GM12878 (cell line): ENCODE data around the gene UEVLD. TPM values are rescaled to one million over a fixed set of nuclear protein-coding genes. Genes with fewer than 3 reads are reported as not detected.
"Not testable (repeated sequence)": the region's sequence is repeated elsewhere in the genome, so short reads cannot be mapped to it uniquely, and the experiment has no call there.

Experiments
- ATAC-seq: fragments of 200-7000 bp; cut with Tn5 transposase; 3 replicates; pipeline ENCODE4 v1.9.1; 2020; ENCODE audit warnings: mild to moderate bottlenecking, moderate library complexity
- BruUV-seq: library from RNA; stranded (reverse); fragments of 400-500 nt; replicated peaks from 2 replicates; lab custom pipeline; 2021; lab: Mats Ljungman, UMichigan
- CTCF ChIA-PET: fragments of 300-600 bp; sonication (Branson Sonifier 250); formaldehyde crosslinking; extraction: SDS; loops from one replicate; lab custom pipeline; 2021; ENCODE audit warnings: inconsistent platforms; lab: Yijun Ruan, JAX
- POLR2A ChIA-PET: fragments of 350-600 bp; formaldehyde crosslinking; extraction: SDS; loops from one replicate; lab custom pipeline; 2021; ENCODE audit warnings: inconsistent platforms; lab: Charles Lee
- RAD21 ChIA-PET: fragments of 300-600 bp; sonication (Branson Sonifier 250); formaldehyde crosslinking; loops from one replicate; lab custom pipeline; 2023; ENCODE audit warnings: antibody characterized with exemption; ENCODE audit not compliant: unreplicated experiment; lab: Charles Lee
- SMC1A ChIA-PET: fragments of 300-600 bp; sonication (Branson Sonifier 250); formaldehyde crosslinking; loops from one replicate; lab custom pipeline; 2023; ENCODE audit not compliant: unreplicated experiment, uncharacterized antibody; lab: Charles Lee
- DNase-seq: peaks from one replicate; pipeline ENCODE4 v3.0.0-alpha.2; 2011; ENCODE audit warnings: low read depth, low spot score
- FAIRE-seq: peaks from 3 replicates; lab custom pipeline; 2011; peaks lifted over from hg19 to GRCh38; lab: Jason Lieb, UNC
- H2AFZ ChIP-seq: 2 replicates; pipeline ENCODE4 v1.6.0; 2011; ENCODE audit warnings: low read depth, low read length, control low read depth; ENCODE audit not compliant: control insufficient read depth
- H3K27ac ChIP-seq: 2 replicates; pipeline ENCODE4 v1.5.1; 2011; ENCODE audit warnings: control low read depth; ENCODE audit not compliant: control insufficient read depth, insufficient read depth
- H3K27me3 ChIP-seq, 2 experiments: replicated peaks in 1 of 2; 2 replicates each; pipeline versions ENCODE4 v1.6.0 to v1.6.1; 2011; ENCODE audit warnings: low read length in 1 of 2; ENCODE audit not compliant: control insufficient read depth in 2 of 2, insufficient read depth in 2 of 2
- H3K36me3 ChIP-seq, 2 experiments: 2 replicates each; pipeline ENCODE4 v1.5.1; 2011; ENCODE audit warnings: low read length in 1 of 2; ENCODE audit not compliant: control insufficient read depth in 2 of 2, insufficient read depth in 2 of 2
- H3K4me1 ChIP-seq: 2 replicates; pipeline ENCODE4 v1.6.1; 2011; ENCODE audit warnings: mild to moderate bottlenecking, low read length, moderate library complexity, mixed read lengths; ENCODE audit not compliant: control insufficient read depth, insufficient read depth
- H3K4me2 ChIP-seq: 2 replicates; pipeline ENCODE4 v1.6.0; 2011; ENCODE audit warnings: control low read depth; ENCODE audit not compliant: control insufficient read depth, insufficient read depth
- H3K4me3 ChIP-seq: fragments of 200-600 bp; sonication (generic); 2 replicates; pipeline ENCODE4 v1.5.1; 2016
- H3K79me2 ChIP-seq: 2 replicates; pipeline ENCODE4 v1.6.0; 2011; ENCODE audit warnings: low read length; ENCODE audit not compliant: control insufficient read depth, insufficient read depth
- H3K9ac ChIP-seq: 2 replicates; pipeline ENCODE4 v1.8.0; 2011; ENCODE audit warnings: low read length, control low read depth, mixed read lengths; ENCODE audit not compliant: control insufficient read depth, insufficient read depth
- H3K9me3 ChIP-seq: replicated peaks from 3 replicates; pipeline ENCODE4 v1.5.1; 2011; ENCODE audit warnings: mild to moderate bottlenecking, low read length; ENCODE audit not compliant: control insufficient read depth, insufficient read depth
- H4K20me1 ChIP-seq: 2 replicates; pipeline ENCODE4 v1.6.0; 2011; ENCODE audit not compliant: control insufficient read depth, insufficient read depth
- YBX1 ChIP-seq: fragments of 450-650 bp; IDR thresholded peaks from 2 replicates; pipeline ENCODE4 v1.6.1; 2016; ENCODE audit warnings: antibody characterized with exemption
- WGBS: methylation state at CpG from one replicate; pipeline ENCODE4 v1.1.6; 2016; ENCODE audit warnings: low lambda C conversion rate; ENCODE audit not compliant: insufficient replicate concordance, insufficient coverage; ENCODE audit errors: missing lambda C conversion rate; 5-methylcytosine and 5-hydroxymethylcytosine counted together
- in situ Hi-C: fragments of 300-500 bp; cut with MboI; formaldehyde crosslinking; loops from 9 replicates; pipeline ENCODE4 v1.14.3; 2018; ENCODE audit warnings: mixed read lengths
- intact Hi-C: fragments of 100-400 bp; cut with micrococcal nuclease; formaldehyde crosslinking; loops from one replicate; pipeline ENCODE4 v1.14.2; 2022; ENCODE audit not compliant: unreplicated experiment
- polyA plus RNA-seq, 11 experiments: library from polyadenylated mRNA; depleted of rRNA in 4 of 11; unstranded in 6 of 11; stranded (reverse) in 5 of 11; fragments of >200 nt; fragmentation: Nextera tagmentation in 4 of 11; fragmentation: Illumina TruSeq in 1 of 11; extraction: Ambion mirVana in 4 of 11; extraction: Trizol in 1 of 11; gene quantifications; 1 replicate in 1 of 11; 2 replicates in 10 of 11; pipeline versions ENCODE4 v1.2.1 to v1.2.3, GENCODE V29; 2011 to 2016; ENCODE audit warnings: inconsistent platforms in 2 of 11, missing spikeins in 2 of 11, low read depth in 1 of 11
- total RNA-seq, 4 experiments: library from RNA; depleted of rRNA in 3 of 4; stranded (reverse); fragments of >200 nt in 3 of 4; fragmentation: Illumina TruSeq in 1 of 4; extraction: Trizol in 1 of 4; gene quantifications; 2 replicates each; pipeline versions ENCODE4 v1.2.1 to v1.2.3, GENCODE V29; 2013 to 2021
- TF ChIP-seq, protein P1 (sequence below): fragments of 450-650 bp; formaldehyde crosslinking; IDR thresholded peaks from 2 replicates; pipeline ENCODE4 v1.4.0; 2020; ENCODE audit warnings: mild to moderate bottlenecking, moderate library complexity
- TF ChIP-seq, protein P2 (sequence below): fragments of 450-650 bp; IDR thresholded peaks from 2 replicates; pipeline ENCODE4 v1.6.1; 2017; ENCODE audit warnings: antibody characterized with exemption, mild to moderate bottlenecking, moderate library complexity

UEVLD gene
- total and polyA plus RNA-seq, 10 of the 15 experiments (the other 5 are each of a cell fraction or from before 2014, with no cell fraction given) = 6.5 to 16.3 (median 13.4) TPM

- Histone ChIP-seq H3K4me3 (no peak overlapping the region), H3K9ac (no peak overlapping the region), H2AFZ (no peak overlapping the region), H3K79me2 (no peaks in the 10 kb centered on the region; the same call in 1 of the 2 replicates), H3K4me1 (no peaks in the 10 kb centered on the region), H3K27ac (no peak overlapping the region), H3K27me3 (no peaks in the 10 kb centered on the region), H3K9me3 (no peaks in the 10 kb centered on the region), H4K20me1 (no peaks in the 10 kb centered on the region)
- DNase-seq (no peak), ATAC-seq (no peak)
- WGBS = 74% methylated on average over 5 of the region's 5 CpGs
- SMC1A ChIA-PET = interaction anchor here (2.1 kb wide), 1 partner anchor 21 kb away, joined by 5 read pairs; no protein-coding TSS in a partner anchor
- intact Hi-C loops = no loop called here
- no TSS peak for BruUV-seq
- in situ Hi-C loops = no loop called here
- TF ChIP-seq, protein P1, sequence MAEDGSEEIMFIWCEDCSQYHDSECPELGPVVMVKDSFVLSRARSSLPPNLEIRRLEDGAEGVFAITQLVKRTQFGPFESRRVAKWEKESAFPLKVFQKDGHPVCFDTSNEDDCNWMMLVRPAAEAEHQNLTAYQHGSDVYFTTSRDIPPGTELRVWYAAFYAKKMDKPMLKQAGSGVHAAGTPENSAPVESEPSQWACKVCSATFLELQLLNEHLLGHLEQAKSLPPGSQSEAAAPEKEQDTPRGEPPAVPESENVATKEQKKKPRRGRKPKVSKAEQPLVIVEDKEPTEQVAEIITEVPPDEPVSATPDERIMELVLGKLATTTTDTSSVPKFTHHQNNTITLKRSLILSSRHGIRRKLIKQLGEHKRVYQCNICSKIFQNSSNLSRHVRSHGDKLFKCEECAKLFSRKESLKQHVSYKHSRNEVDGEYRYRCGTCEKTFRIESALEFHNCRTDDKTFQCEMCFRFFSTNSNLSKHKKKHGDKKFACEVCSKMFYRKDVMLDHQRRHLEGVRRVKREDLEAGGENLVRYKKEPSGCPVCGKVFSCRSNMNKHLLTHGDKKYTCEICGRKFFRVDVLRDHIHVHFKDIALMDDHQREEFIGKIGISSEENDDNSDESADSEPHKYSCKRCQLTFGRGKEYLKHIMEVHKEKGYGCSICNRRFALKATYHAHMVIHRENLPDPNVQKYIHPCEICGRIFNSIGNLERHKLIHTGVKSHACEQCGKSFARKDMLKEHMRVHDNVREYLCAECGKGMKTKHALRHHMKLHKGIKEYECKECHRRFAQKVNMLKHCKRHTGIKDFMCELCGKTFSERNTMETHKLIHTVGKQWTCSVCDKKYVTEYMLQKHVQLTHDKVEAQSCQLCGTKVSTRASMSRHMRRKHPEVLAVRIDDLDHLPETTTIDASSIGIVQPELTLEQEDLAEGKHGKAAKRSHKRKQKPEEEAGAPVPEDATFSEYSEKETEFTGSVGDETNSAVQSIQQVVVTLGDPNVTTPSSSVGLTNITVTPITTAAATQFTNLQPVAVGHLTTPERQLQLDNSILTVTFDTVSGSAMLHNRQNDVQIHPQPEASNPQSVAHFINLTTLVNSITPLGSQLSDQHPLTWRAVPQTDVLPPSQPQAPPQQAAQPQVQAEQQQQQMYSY = no peak
- no peak for TF ChIP-seq YBX1
- TF ChIP-seq, protein P2, sequence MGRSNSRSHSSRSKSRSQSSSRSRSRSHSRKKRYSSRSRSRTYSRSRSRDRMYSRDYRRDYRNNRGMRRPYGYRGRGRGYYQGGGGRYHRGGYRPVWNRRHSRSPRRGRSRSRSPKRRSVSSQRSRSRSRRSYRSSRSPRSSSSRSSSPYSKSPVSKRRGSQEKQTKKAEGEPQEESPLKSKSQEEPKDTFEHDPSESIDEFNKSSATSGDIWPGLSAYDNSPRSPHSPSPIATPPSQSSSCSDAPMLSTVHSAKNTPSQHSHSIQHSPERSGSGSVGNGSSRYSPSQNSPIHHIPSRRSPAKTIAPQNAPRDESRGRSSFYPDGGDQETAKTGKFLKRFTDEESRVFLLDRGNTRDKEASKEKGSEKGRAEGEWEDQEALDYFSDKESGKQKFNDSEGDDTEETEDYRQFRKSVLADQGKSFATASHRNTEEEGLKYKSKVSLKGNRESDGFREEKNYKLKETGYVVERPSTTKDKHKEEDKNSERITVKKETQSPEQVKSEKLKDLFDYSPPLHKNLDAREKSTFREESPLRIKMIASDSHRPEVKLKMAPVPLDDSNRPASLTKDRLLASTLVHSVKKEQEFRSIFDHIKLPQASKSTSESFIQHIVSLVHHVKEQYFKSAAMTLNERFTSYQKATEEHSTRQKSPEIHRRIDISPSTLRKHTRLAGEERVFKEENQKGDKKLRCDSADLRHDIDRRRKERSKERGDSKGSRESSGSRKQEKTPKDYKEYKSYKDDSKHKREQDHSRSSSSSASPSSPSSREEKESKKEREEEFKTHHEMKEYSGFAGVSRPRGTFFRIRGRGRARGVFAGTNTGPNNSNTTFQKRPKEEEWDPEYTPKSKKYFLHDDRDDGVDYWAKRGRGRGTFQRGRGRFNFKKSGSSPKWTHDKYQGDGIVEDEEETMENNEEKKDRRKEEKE = no peak
- TF ChIP-seq, all 136 proteins: peak for 0
- ChIA-PET POLR2A (interaction anchor here (0.5 to 1.0 kb wide), 2 partner anchors 23 to 110 kb away, joined by 3 read pairs; no protein-coding TSS in a partner anchor), CTCF (interaction anchor here (1.1 kb wide), 1 partner anchor 16 kb away, joined by 3 read pairs; no protein-coding TSS in a partner anchor), RAD21 (no interaction called here)
- FAIRE-seq = no peak
- Histone ChIP-seq H3K4me2 (no peak overlapping the region), H3K36me3 (no peaks in the 10 kb centered on the region; a peak in 1 of 4 replicates)
Measured at GRCh38 chr11:18594999-18595749, 6.6 kb upstream of the UEVLD start.

DNA sequence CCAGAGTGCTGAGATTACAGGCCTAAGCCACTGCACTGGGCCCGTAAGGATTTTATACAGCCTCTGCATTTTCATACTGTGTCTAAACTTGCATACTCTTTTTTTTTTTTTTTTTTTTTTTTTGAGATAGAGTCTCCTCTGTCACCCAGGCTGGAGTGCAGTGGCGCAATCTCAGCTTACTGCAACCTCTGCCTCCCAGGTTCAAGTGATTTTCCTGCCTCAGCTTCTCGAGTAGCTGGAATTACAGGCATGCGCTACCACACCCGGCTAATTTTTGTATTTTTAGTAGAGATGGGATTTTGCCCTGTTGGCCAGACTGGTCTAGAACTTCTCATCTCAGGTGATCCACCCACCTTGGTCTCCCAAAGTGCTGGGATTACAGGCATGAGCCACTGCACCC is 5.6 kb upstream of the UEVLD start:
- RAD21 ChIA-PET, BruUV-seq, H2AFZ ChIP-seq, in situ Hi-C loops, H3K36me3 ChIP-seq, ATAC-seq, H3K9me3 ChIP-seq, H3K27ac ChIP-seq, intact Hi-C loops, H3K9ac ChIP-seq, DNase-seq, H3K27me3 ChIP-seq, H4K20me1 ChIP-seq, H3K79me2 ChIP-seq, FAIRE-seq, H3K4me1 ChIP-seq, H3K4me2 ChIP-seq, H3K4me3 ChIP-seq: not testable (repeated sequence)
- ChIA-PET CTCF (interaction anchor here (1.2 to 1.4 kb wide), 2 partner anchors 9 to 36 kb away, joined by 3 read pairs; no protein-coding TSS in a partner anchor), POLR2A (interaction anchor here (0.7 to 1.1 kb wide), 2 partner anchors 278 to 503 kb away, joined by 4 to 5 read pairs; no protein-coding TSS in a partner anchor), SMC1A (interaction anchor here (8.3 kb wide), 1 partner anchor 38 kb away, joined by 64 read pairs; the partner anchor contains the start of gene SPTY2D1)
- WGBS = 100% methylated on average over 4 of the region's 5 CpGs
